Effector memory CD8-positive, alpha-beta T cell (primary cell): ENCODE data around the gene ALOX15.

Source experiments
- ATAC-seq: fragments of 150-1000 bp; cut with Tn5 transposase; replicated peaks from 2 replicates; pipeline ENCODE4 v1.10.0; 2021; ENCODE audit warnings: mild to moderate bottlenecking, moderate library complexity
- DNase-seq, 3 experiments: peaks; one replicate each; pipeline ENCODE4 v3.0.0; 2021
- H3K27ac Mint-ChIP-seq, 2 donors: one replicate each; pipeline ENCODE4 v1.8.0; 2022; ENCODE audit warnings: mild to moderate bottlenecking in 2 of 2, mixed read lengths in 2 of 2, moderate library complexity in 2 of 2
- H3K27me3 Mint-ChIP-seq, 2 donors: one replicate each; pipeline ENCODE4 v1.8.0; 2022; ENCODE audit warnings: mixed read lengths in 2 of 2
- H3K36me3 Mint-ChIP-seq: one replicate; pipeline ENCODE4 v1.8.0; 2022; ENCODE audit warnings: mild to moderate bottlenecking, moderate library complexity, mixed read lengths; ENCODE audit not compliant: insufficient read depth
- H3K4me1 Mint-ChIP-seq, 2 donors: one replicate each; pipeline ENCODE4 v1.8.0; 2022; ENCODE audit warnings: low read depth in 2 of 2, mixed read lengths in 2 of 2
- H3K4me3 Mint-ChIP-seq, 2 donors: one replicate each; pipeline ENCODE4 v1.8.0; 2022; ENCODE audit warnings: mild to moderate bottlenecking in 2 of 2, mixed read lengths in 2 of 2, moderate library complexity in 2 of 2
- H3K9me3 Mint-ChIP-seq, 2 donors: one replicate each; pipeline ENCODE4 v1.8.0; 2022; ENCODE audit warnings: mixed read lengths in 2 of 2

Gene ALOX15

GRCh38 chr17:4582101-4582501, 59.4 kb downstream of the ALOX15 start:
- H3K36me3 Mint-ChIP-seq = no peaks in the 10 kb centered on the region
- H3K4me1 Mint-ChIP-seq = peaks cover 3 to 4% of the 10 kb centered on the region in 2 donors
- peaks cover 48 to 68% of the 10 kb centered on the region in 2 donors for H3K27me3 Mint-ChIP-seq
- no peak overlapping the region for H3K27ac Mint-ChIP-seq
- no peak for ATAC-seq
- H3K4me3 Mint-ChIP-seq = no peak overlapping the region
- DNase-seq = no peak
- no peaks in the 10 kb centered on the region for H3K9me3 Mint-ChIP-seq
